Panc1 (cell line): Measurements from ENCODE around the gene RPL36A.

ENCODE experiments used
- CTCF ChIP-seq: fragments of 450-650 bp; IDR thresholded peaks from 2 replicates; pipeline ENCODE4 v1.5.1; 2017; ENCODE audit warnings: mild to moderate bottlenecking
- REST ChIP-seq, 2 experiments: IDR thresholded peaks; 2 replicates each; pipeline ENCODE4 v1.6.1; 2011 to 2012; ENCODE audit warnings: low read depth in 2 of 2, control low read depth in 1 of 2, low read length in 1 of 2, mild to moderate bottlenecking in 1 of 2, moderate library complexity in 1 of 2; ENCODE audit not compliant: insufficient read depth in 1 of 2
- SIN3A ChIP-seq: IDR thresholded peaks from 2 replicates; pipeline ENCODE4 v1.6.1; 2012; ENCODE audit warnings: low read depth, mild to moderate bottlenecking, low read length, moderate library complexity, borderline replicate concordance; ENCODE audit not compliant: insufficient read depth
- TCF7L2 ChIP-seq: IDR thresholded peaks from 2 replicates; pipeline ENCODE4 v1.6.1; 2011; ENCODE audit warnings: mild to moderate bottlenecking, low read depth, low read length, inconsistent platforms

GRCh38 chrX:101407167-101407747 is 16.4 kb downstream of the RPL36A start:
- TF ChIP-seq CTCF, result no peak
- TF ChIP-seq SIN3A, result no peak
- TF ChIP-seq TCF7L2, result no peak
- no peak for TF ChIP-seq REST (IDR thresholded peaks at IDR 0.05; ENCODE audit: insufficient read depth in 1 of 2, low read depth in 2 of 2, low read length in 1 of 2)
